ENCODE data around the gene PRPSAP2. TPM values are rescaled to one million over a fixed set of nuclear protein-coding genes. Genes with fewer than 3 reads are reported as not detected.
"Not testable (repeated sequence)": the region's sequence is repeated elsewhere in the genome, so short reads cannot be mapped to it uniquely, and the experiment has no call there.

PRPSAP2 gene
- 140 TPM for total RNA-seq

GRCh38 chr17:18857864-18858566 is at the start of gene PRPSAP2:
Gene PRPSAP2 (plus strand): TSS chr17:18858131. CDS start chr17:18865834, 7,703 bp downstream.
- peak; percentile 94 for DNase-seq

DNA sequence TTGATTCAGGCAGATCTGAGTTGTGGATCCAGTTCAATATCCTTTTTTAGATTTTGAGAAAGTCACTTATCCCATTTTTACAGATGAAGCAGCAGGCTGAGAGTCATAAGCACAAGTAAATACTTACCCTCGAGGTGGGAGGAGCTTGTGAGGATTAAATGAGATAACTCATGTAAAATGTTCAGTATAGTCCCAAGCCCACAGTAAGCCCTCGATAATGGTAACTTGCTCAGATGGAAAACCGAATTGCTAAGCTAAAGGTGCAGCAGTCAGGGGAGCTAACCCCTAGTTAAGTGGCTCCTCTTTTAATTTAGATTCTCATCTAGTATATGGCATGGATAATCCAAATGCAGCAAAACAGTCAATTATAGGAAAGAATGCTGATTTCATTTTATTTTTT is 42.0 kb upstream of the PRPSAP2 start:
- not testable (repeated sequence) for DNase-seq

GRCh38 chr17:18816489-18817371 is 41.2 kb upstream of the PRPSAP2 start:
- peak; percentile 8 for DNase-seq

DNA sequence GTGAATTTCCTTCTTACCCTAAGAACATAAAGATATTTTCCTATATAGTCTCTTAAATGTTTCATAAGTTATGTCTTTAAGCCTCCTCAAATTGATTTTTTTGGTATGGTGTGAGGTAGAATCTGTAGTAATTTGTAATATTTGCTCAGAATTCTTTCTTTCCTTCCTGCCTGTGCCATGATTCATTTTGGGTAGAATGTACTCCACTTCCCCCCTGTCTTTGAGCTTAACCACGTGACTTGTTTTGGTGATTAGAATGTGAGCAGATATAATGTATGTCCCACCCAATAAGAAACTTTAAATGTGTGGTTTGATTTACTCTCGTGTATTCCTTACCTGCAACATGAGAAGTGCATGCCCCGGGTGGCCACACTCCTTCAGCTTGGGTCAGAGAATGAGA is 36.5 kb upstream of the PRPSAP2 start:
- not testable (repeated sequence) for DNase-seq

DNA sequence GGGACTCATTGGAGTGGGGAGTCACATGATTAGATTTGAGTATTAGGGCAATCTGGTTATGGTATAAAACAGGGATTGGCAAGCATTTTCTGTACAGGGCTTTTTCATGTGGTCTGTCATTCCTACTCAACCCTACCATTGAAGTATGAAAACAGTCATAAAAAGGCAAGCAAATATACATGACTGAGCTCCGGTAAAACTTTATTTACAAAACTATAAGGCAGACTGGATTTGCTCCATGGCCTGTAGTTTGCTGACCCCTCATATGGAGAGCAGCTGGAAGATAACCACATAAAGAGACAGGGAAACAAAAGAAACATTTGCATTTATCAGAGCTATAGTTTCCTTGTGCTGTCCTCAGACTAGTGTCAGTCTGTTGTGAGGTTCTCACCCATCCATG is 30.3 kb upstream of the PRPSAP2 start:
- not testable (repeated sequence) for DNase-seq

GRCh38 chr17:18848501-18848900 is 9.4 kb upstream of the PRPSAP2 start:
- no peak for DNase-seq

DNA sequence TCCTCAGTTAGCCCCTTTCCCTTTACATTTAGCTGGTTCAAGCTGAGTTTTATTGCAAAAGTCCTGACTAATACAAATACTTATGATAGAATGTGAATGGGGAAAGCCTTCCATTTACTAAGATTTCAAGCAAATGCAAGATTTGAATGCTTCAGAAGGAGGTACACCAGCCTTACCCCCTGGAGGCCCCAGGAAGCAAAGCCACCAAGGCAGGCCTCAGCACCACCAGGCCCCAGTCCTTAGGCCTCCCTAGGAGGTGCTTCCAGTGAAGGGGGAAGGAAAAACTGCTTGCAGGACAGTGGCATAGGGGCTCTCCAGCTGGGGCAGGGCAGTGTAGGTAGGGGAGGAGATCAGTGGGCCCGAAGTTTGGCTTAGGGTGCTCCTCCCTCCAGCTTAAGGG is 7.3 kb upstream of the PRPSAP2 start:
- no peak for DNase-seq

- no peak for DNase-seq
Measured at GRCh38 chr17:18851201-18851600, 6.7 kb upstream of the PRPSAP2 start.

DNA sequence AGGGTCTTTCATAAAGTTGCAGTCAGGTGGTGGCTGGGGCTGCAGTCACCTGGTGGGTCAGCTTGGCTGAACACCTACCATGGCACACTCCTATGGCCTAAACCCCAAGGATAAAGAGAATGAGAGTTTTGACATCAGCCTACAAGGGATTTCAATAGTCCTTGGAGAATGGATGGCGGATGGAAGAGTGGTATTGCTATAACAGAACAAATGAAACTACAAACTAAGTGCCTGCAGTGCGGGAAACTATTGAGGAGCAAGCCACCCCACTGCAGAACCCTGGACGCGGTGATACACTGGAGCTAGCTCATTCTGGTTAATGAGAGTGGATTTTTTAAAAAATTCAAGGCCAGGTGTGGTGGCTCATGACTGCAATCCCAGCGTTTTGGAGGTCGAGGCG is 3.0 kb upstream of the PRPSAP2 start:
- no peak for DNase-seq

- peak; percentile 95 for DNase-seq
Measured at GRCh38 chr17:18855831-18856569, 1.9 kb upstream of the PRPSAP2 start.

GRCh38 chr17:18856570-18856915 is 1.4 kb upstream of the PRPSAP2 start:
- no peak for DNase-seq

DNA sequence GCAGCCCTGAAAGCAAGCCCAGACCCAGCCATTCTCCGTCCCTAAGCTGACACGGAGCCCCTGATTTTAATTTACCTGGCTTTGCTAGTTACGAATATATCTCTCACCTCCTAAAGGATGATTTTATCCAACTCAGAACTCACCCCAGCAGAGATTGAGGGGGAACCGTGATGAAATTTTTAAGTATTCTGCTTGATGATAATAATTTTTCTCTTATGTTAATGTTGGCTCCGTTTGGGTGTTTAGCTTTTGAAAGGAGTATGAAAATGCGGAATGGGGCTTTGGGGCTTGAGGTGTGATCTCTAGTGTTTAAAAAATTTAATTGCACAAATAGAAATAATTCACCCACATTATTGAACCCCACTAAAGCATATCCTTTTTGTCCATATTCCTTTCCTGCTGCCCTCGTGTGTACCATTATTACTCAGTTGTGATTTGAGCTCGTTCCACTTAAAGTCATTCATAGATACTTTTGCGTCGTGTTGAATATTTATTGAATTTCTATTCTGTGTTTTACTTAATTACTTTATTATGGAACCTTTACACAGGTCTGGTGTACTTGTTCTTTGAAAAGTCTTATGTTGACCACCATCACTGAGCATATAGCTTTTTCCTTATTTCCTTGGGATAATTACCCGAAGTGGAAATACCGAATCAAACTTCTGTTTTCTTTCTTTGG is 775 bp downstream of the PRPSAP2 start:
- DNase-seq = no peak

GRCh38 chr17:18859256-18859655 is 1.3 kb downstream of the PRPSAP2 start:
- peak; percentile 5 for DNase-seq

DNA sequence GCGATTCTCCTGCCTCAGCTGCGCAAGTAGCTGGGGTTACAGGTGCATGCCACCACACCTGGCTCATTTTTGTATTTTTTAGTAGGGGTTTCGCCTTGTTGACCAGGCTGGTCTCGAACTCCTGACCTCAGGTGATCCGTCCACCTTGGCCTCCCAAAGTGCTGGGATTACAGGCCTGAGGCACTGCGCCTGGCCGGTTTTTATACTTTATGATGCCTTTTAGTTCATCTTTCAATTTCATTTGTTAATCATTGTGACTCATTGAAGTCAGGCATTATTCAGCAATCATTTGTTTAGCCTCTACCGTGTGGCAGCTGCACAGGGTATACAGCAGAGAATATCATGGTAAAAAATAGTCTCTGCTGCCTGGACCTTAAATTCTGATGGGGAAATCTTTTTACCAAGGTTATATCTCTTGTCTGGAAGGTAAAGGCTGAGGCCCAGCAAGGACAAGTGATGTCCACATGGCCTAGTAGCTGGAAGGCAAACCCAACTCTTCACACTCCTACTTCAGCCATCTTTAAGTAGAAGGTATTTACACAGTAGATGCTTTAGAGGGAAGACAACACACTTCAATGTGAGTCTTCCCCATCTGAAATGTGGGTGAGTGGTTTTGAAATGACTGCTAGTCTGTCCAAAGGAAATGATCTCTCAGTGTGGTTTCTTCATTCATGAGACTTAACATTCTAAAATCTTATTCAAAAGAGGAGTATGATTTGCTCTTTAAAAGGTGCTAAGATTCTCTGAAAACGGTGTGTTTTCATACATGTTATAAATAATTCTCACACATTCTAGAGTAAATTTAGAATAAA is 2.4 kb downstream of the PRPSAP2 start:
- DNase-seq = no peak

- DNase-seq = no peak
Measured at GRCh38 chr17:18862011-18862410, 4.1 kb downstream of the PRPSAP2 start.

- DNase-seq = not testable (repeated sequence)
Measured at GRCh38 chr17:18864996-18865395, 7.1 kb downstream of the PRPSAP2 start.

- DNase-seq = no peak
Measured at GRCh38 chr17:18866866-18867813, 9.2 kb downstream of the PRPSAP2 start.

DNA sequence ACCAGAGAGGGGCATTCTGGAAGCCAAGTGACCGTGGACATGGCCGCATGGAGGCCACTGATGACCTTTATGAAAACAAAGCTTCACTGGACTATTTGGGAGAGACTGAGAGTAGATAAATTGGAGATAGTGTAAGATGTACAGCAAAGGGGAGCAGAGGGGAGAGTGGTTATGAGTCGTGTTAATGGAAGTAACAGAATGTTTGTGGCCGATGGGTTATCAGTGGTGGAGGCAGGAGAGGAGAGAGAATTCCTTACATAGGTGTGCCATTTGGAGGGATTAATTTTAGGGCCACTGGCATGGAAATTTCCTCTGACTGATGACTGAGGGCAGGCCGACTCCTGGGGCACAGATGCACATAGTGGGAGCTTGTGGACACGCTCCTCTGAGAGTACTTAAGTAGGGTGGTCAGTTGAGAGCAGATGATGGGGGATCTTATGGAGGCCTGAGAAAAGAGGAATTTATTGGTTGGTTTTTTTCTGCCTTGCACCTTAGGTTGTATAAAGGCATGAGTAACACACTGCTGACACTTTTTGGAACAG is 19.2 kb downstream of the PRPSAP2 start:
- DNase-seq = no peak

- no peak for DNase-seq
Measured at GRCh38 chr17:18888766-18889290, 30.9 kb downstream of the PRPSAP2 start.

DNA sequence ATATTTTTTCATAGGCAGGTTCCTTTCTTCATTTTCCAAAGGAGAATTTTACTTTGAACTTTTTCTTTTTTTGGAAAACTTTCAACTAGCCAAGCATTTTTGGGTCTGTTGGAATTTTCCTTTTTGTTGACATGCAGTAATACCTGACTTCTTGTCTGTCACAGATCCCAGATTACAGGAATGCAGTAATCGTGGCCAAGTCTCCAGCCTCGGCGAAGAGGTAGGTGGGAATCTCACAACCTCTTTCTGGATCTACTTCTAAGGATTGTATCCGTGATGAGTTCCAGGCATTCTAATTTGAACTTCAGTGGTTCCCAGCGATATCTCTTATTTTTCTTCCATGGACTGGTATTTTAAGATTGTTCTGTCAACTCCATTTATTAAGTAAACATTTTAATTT is 31.7 kb downstream of the PRPSAP2 start:
- no peak for DNase-seq

All from occipital lobe (tissue), 2 donors.